GM21576 (cell line): Measurements from ENCODE around the gene AHRR.
"Not testable (repeated sequence)": the region's sequence is repeated elsewhere in the genome, so short reads cannot be mapped to it uniquely, and the experiment has no call there.

Experiments used
- ATAC-seq: cut with Tn5 transposase; IDR thresholded peaks from one replicate; pipeline ENCODE4 v1.9.1; 2021; ENCODE audit warnings: mild to moderate bottlenecking, moderate library complexity; ENCODE audit not compliant: unreplicated experiment

The AHRR gene

DNA sequence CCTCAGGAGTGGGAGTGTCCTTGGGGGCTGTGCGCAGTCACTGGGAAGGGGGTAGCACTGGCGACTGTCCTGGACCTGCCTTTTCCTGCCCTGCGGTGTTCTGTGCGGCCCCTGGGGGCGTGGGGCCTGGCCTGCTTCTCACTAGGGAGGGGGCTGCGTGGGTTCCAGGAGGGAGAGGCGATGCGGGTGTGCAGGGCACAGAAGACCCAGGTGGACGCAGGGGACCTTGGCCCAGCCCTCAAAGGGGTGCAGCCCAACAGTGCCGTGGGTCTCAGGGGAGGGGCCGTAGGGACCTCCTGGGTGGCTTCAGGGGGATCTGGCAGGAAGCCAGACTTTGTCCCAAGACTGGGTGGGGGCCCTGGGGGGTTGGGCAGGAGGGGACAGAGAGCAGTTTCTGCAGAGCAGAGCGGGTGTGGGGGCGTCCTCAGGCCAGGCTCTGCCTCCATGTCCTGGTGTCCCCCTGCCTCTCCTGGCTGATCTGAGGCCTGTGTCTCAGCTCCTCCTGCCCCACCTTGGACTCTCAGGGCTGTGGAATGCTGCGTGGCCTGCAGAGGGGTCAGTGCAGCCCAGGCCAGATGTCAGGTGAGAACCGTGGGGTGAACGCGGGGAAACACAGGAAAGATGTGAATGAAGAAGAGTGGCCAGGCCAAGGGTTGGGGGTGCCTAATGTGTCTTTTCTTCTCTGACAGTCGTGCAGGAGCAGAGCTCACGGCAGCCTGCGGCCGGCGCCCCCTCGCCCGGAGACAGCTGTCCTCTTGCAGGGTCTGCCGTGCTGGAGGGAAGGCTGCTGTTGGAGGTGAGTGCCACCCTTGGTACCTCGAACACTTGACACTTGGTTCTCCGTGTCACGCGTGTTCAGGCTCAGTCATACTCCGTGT is 54.6 kb downstream of the AHRR start:
- no peak for ATAC-seq

DNA sequence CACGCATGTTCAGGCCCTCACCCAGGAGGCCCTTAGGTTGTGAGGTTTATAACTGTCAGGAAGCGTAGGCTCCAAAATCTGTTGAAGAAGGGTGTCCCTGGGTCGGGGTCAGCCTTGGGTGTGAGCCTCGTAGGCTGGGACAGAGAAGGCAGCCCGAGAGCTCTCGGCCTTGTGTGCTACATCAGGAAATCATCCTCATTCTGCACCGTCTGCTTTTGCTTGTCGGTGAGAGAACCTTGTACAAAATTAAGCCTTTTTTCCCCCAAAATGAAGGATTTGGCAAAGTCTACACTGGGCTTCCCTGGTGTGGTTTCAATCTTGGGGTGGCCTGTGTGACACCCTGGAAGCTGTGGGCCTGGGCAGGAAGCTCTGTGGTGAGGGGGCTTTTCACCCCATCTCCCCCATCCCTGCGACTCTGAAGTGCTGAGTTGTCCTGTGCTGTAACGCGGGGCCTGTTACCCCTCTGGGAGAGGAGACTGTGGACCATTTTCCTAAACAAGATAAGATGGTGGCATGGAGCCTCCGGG is 55.3 kb downstream of the AHRR start:
- no peak for ATAC-seq

DNA sequence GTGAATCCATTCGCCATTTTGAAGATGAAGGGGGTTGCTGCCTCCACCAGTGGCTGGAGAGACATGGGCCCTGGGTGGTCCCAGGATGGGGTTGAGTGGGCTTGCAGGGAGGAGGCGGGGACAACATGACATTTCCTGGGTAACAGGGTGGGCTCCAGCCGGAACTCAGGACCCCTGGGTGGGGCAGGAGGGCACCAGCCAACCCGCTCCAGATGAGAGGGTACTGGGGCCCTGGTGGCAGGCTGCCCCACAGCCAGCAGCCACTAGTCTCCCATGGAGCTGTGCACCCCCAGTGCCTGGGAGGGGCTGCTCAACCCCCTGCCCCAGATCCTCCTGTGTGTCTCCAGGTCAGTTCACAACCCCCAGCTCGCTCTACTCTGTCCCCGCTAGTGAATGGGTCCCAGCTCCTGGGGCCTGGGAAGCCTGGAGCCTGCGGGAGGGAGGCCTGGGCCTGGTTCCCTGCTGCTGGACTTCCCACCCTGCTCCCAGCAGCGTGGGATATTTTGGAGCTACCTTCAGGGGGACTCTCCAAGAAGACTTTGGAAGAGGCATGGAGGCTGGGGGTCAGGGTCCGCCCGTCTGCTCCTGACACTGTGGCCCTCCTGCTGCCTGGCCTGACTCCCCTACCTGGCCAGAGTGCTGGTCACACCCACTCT is 55.9 kb downstream of the AHRR start:
- ATAC-seq: no peak

DNA sequence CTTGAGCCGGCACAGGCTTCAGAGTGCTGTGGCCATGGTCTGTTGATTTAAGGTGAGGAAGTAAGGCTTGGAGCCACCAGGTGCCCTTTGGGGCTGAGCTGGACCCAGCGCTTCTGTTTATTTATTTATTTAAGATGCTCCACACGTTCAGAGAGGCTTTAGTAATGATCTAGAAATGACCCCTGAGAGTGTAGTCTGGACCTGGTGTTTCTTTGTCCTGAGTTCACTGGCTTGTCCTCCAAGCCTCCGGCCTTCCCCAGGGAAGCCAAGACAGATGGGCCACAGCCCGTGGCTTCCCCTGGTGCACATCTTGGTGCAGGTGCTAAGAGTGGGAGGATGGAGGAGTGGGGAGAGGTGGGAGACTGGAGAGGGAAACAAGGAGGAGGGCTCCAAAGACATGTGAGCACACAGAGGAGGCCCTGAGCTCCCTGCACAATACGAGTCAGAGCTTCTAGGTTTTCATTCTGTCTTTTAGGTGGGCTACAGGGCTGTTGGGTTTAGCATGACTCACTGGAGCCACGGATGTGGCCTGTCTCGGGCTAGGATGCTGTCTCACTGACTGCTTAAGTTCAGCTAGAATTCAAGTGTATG is 56.9 kb downstream of the AHRR start:
- ATAC-seq: no peak

DNA sequence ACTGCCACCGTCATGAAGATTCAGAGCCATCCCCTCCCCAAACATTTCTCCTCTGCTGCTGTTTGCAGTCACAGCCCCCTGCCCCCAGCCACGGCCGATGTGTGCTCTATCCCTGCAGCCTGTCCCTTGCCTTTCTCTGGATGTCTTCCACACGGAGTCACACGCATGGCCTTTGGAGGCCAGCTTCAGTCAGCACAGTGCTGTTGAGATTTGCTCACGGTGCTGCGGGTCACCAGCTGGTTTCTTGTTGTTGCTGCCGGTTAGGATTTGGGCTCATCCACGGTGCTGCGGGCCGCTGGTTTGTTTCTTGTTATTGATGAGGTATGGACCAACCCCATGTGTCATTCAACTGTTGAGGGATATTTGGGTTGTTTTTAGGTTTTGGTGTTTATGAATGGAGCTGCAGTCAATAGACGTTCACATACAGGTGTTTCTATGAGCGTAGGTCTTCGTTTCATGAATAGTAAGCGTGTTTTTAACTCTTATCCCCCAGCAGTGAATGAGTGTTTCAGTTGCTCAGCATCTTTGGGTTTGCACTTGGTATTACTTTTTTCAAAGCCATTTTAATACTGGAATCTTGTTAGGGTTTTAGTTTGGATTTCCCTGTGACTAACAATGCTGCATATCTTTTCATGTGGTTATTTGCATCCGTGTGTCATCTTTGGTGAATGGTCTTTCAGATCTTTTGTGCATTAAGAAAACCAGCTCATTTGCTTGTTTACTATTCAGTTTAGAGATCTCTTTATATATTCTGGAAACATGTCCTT is 57.6 kb downstream of the AHRR start:
- ATAC-seq: no peak

- ATAC-seq: no peak
Observed at GRCh38 chr5:380701-381309, 59.3 kb downstream of the AHRR start.

- ATAC-seq: no peak
Observed at GRCh38 chr5:383066-383465, 61.6 kb downstream of the AHRR start.

- ATAC-seq: no peak
Observed at GRCh38 chr5:383621-384020, 62.1 kb downstream of the AHRR start.

GRCh38 chr5:384576-384975 is 63.1 kb downstream of the AHRR start:
- ATAC-seq: not testable (repeated sequence)

- ATAC-seq: no peak
Observed at GRCh38 chr5:385321-385720, 63.8 kb downstream of the AHRR start.

- no peak for ATAC-seq
Observed at GRCh38 chr5:386432-387341, 65.2 kb downstream of the AHRR start.

GRCh38 chr5:387491-388265 is 66.2 kb downstream of the AHRR start:
- ATAC-seq: no peak

DNA sequence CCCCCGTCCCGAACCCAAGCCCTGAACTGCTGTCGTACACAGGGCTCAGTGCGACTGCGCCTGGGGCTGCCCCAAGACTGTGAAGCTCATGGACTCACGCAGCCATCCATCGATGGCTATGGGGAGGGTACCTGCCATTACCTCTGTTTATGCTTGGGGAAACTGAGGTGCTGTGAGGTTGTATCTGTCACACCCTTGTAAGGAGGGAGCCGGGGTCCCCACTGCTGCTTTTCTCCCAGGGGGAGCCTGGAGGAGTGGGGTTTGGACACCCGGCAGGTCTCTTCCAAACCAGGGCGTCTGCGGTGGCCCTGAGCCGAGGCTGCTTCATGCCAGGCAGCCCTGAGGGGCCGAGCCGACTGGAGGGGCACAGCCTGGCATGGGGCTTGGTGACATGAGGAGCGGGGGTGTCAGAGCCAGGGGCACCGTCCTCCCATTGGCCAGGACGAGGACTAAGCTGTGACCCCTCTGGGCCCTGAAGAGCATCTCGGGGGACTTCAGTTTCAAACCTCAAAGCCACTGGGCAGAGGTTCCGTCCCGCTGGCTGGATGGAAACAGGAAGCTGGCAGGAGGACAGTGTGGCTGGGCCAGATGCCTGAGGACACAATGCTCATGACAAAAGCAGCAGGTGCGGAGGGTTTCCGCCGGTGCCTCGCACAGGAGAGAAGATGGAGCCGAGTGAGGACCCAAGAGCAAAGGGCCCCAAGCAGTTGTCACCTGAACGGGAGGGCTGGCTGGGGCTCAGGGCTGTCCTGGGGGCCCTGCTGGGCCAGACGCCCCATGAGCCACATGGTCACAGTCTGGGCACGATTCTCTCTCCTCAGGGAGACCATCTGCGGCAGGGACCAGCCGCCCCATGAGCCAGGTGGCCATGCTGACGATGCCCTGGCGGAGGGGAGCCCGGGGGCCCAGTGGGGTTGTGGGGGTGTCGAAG is 67.0 kb downstream of the AHRR start:
- no peak for ATAC-seq

DNA sequence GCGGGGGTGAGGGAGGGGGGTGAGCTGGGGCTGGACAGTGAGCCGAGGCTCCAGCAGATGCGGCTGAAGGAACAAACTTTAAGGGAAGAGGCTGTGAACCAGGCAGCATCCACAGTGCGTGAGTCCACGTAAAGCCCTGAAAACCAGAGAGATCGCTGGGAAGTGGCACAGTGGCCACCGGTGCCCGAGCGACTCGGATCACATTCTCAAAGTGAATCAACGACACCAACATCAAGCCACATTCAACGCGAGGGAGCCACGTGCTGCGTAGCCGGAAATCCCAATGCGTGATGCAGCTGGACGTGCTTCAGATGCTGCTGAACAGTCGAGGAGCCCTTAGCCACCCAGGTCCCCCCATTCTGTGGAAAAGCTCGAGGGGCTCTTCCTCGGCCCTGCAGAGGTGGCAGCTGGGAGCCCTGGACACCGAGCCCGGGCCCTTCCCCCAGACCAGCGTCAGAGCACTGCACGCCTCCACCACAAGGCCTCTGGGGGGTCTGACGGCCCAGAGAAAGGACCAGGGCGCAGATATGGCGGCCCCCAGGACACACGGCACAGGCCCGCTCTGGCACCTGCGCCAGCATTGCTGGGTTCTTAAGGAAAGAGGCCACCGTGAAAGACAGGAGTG is 67.8 kb downstream of the AHRR start:
- ATAC-seq: no peak

DNA sequence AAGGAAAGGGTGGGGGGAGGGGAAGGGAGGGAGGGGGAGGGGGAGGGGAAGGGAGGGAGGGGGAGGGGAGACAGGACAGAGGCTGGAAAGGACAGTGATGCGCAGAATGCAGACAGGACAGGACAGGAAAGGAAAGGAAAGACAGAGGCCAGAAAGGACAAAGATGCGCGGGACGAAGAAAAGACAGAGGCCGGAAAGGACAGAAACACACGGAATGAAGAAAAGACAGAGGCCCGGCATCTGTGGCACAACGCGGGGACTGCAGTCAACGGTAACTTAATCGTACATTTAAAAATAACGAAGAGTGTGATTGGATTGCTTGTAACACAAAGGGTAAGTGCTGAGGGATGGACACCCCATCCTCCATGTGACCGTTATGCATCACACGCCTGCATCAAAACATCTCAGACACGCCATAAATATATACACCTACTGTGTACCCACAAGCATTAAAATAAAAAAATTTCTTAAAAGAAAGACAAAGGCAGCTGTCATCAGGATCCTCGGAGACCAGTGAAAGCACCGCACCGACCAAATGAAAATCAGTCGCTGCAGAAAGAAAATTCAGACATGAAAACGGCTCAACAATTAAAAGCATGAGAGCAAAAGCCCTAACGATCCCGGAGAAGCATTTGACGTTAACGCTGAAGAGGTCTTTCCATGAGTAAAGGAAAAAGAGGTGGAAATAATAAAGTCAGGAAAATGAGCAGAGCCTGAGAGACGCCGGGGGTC is 68.5 kb downstream of the AHRR start:
- no peak for ATAC-seq

DNA sequence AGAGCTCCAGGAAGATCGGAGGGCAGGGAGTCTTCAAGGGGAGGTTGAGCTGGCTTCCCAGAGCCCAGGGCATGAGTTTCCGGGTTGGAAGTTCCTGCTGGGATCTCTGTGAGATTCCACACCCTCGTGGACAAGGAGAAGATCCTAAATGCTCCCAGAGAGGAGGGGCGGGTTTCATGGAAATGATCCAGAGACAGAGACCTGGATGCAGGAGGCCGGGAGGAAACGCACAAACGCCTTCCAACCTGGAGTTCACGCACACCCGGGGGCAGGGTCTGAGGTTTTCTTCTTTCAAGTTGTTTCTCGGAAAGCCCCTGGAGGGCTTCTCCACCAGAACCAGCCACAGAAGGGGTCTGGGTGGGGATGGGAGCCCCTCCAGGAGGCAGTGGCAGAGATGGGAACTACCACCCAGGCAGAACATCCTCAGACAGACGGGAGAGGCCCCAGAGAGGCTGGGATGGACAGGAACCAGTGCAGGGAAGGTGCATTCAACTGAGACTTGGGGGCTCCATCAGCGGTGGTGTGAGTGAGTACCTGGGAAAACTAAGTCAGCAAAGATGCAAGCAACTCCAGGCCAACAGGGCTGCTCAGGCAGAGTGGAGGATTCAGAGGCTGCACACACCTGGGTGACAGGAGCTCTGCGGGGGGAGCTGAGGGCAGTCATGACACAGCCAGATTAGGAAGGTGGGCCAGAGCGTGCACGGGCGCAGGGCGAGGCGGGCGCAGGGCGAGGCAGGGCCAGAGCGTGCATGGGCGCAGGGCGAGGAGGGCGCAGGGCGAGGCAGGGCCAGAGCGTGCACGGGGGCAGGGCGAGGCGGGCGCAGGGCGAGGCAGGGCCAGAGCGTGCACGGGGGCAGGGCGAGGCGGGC is 69.3 kb downstream of the AHRR start:
- no peak for ATAC-seq
